Measurements from ENCODE around the gene HEBP2.

The HEBP2 gene

DNA sequence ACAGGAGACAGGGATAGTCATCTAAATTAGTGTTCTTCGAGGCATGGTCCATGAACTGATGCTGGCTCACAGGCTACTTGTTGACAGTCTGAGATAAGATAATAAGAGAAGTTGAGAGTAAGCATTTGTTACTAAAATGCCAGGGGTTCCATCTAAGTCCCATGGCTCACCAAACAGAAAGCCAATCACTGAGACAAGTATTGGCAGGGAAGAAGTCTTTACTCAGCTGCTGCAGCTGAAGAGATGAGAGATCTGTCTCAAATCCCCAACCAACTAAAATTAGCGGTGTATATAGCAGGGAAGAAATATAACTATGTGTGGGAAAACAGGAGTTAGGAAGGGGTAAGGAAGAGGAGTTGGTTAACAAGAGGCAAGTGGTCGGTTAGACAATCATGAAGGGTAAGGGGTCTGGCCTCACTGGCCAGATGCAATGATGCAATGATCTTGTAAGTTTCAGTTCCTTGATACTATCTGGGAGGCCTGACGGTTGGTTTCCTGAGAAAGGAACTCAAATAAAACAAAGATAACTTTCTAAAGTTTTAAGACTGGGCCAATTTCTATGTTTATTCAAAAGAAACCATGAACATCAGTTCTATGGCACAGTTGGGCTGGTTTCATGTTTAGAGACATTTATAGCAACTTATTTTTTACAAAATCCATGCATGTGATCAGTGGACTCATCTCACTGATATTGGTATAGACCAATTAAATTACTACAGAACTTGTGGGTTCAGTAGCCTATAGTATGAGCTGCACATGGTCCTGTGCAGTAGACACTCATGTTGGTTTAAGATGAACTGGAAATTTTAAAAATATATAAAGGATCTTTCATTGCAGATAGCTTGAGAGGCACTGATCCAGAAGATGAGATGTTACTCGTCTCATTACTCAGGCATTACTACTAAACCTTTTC, 9.9 kb upstream of the HEBP2 start:
- DNase-seq: no peak
- in situ Hi-C loops (cut with MboI; ENCODE audit: low pct_unique_long_range_greater_than_20kb, low sequenced_read_pairs): no loop called here

DNA sequence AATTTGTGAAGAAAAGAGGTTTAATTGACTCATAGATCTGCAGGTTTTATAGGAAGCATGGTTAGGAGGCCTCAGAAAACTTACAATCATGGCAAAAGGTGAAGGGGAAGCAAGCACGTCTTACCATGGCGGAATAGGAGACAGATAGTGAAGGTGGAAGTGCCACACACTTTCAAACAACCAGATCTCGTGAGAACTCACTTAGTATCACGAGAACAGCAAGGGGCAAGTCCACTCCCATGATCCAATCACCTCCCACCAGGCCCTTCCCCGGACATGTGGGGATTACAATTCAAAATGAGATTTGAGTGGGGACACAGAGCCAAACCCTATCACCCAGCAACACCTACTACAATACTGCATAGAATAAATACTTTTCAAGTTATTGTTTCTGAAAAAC, 7.3 kb upstream of the HEBP2 start:
- DNase-seq: no peak
- in situ Hi-C loops (cut with MboI; ENCODE audit: low pct_unique_long_range_greater_than_20kb, low sequenced_read_pairs): no loop called here

DNA sequence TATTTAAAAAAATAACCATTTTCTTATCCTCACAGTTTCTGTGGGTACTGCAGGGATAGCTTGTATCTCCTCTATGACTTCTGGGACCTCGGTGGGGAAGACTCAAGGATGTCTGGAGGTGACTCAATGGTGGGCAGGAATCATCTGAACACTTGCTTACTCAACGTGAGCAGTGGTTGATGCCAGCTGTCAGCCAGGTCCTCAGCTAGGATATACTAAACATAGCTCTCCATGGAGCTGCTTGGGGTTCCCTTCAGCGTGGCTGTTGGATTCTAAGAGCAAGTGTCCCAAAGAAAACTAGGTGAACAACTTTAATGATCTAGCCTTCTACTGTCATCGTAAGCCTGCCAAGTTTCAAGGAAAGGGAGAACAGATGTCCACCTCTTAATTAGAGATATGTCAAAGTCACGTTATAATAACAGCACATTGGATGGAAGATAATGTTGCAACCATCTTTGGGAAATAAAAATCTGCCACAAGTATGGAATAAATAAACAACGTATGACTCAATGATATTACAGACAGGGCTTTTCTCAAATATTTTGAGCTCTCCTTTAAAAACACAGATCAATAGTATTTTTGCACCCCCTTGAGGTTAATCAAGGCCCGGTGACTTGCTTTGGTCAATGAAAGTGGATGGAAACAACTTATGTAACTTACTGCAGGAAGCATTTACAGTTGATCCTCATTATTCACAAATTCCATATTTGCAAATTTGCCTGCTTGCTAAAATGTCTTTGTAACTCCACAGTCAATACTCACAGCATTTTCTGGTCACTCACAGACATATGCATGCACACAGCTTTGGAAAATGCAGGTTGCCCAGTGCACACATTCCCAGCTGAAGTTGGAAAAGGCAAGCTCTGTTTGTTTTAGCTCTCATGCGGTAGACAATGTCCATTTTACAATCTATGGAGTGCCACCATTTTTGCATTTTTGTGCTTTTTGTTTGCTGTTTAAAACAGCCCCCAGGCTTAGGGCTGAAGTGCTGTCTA, 6.6 kb upstream of the HEBP2 start:
- DNase-seq: no peak
- in situ Hi-C loops (cut with MboI; ENCODE audit: low pct_unique_long_range_greater_than_20kb, low sequenced_read_pairs): no loop called here

DNA sequence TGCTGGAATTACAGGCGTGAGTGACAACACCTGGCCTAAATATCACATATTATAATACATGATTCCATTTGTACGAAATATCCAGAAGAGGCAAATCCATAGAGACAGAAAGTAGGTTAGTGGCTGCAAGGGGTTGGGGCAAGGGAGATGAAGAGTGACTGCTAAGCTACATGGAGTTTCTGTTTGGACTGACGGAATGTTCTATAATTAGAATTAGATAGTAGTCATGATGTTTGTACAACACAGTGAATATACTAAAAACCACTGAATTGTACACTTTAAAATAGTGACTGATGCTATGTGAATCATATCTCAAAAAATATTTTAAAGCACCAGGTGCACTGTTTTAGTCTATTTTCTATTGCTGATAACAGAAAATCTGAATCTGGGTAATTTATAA, 3.7 kb upstream of the HEBP2 start:
- DNase-seq: no peak
- in situ Hi-C loops (cut with MboI; ENCODE audit: low pct_unique_long_range_greater_than_20kb, low sequenced_read_pairs): no loop called here

DNA sequence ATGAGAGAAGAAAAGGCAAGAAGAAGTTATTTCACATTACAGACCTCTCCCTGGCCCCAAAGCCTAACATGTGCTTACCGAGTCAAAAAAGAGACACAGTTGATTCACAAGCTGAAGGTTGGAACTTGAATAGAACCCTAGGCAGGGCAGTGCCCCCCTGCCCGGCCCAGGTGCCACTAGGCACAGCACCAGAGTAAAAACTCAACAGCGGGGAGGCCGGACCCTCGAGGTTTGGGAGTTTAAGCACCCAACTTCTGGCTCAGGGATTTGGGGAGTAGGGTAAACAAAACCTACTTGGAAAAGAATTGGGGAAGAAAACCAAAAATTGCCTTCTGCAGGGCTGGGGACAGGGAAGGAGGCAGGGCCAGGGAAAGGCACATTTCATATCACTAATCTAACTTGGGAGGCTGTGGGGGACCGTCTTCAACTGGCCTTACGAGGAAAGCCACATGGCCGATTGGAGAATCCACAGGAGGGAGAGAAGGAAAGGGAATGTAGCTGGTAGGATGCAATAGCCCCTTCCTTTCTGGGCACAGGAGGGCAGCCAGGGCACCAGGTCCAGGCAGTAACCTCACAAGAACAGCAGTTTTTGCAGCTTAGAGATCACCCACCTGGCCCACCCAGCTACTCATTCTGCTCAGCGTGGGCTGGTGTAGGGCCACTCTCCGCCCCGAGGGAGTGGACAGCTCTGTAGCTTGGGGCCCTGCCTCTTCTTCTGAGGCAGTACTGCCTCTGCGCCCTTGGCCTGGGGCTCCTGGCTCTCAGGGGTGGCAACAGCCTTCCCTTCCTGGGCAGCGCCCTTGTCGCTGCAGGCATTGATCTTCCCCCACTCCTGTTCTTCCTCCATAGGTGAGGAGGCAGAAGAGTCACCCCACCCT, 1.8 kb upstream of the HEBP2 start:
- no peak for DNase-seq
- in situ Hi-C loops (cut with MboI; ENCODE audit: low pct_unique_long_range_greater_than_20kb, low sequenced_read_pairs): no loop called here

DNA sequence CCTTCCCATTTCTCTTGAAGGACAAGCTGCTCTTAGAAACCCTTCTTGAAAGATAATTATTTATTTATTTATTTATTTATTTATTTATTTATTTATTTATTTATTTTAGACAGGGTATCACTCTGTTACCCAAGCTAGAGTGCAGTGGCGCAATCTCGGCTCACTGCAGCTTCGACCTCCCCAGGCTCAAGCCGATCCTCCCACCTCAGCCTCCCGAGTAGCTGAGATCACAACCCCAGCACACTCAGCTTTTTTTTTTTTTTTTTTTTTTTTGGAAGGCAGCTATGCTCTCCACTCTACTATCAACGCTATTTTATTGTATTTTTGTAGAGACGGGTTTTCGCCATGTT, 1.2 kb upstream of the HEBP2 start:
- in situ Hi-C loops (cut with MboI; ENCODE audit: low pct_unique_long_range_greater_than_20kb, low sequenced_read_pairs): no loop called here
- DNase-seq: no peak

DNA sequence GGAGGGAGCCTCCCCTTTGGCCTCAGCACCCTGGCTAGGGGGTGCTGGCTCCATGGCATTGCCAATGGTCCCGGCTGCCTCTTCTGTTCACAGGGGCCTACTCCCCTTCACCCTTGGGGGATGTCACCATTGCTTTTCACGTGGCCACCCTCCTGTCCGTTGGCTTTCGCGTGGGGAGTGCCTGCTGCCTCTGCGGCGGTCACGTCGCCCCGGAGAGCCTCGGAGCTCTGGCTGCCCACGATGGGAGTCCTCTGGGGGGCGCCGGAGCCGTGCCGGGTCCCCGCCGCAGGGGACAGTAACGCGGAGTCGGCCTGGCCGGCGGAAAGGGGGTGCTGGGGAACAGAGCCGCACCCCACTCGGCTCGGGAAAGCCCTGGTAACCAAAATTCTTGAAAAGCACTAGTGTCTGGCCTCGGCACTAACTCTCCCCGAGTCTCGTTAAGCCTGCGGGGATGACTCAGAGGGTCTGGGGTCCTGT, 661 bp upstream of the HEBP2 start:
- in situ Hi-C loops (cut with MboI; ENCODE audit: low pct_unique_long_range_greater_than_20kb, low sequenced_read_pairs): no loop called here
- peak; percentile 65 for DNase-seq

DNA sequence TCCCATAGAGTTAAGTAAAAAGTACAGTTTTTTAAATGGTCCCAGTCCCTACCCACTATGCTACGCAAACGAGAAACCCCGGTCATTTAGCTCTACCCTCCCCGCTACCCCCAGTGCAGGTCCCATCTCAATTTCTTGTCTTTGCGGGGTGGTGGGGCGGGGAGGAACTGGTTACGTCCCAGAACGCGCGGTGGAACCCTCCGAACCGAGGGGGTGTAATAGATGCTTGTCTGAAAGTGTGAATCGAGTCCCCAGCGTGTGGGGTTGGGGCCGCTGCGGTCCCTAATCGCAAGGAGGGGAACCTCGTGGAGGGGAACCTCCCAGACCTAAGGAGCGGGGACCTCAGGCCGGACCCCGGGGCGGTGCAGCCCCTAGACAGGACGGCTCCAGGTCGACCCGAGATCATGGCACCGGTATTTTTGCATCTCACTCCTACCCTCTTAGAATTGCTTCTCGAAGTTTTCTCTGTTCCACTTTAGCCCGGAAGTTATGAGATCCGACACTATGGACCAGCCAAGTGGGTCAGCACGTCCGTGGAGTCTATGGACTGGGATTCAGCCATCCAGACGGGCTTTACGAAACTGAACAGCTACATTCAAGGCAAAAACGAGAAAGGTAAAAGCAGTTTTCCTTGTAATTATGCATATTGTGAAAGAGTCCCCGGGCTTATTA, 779 bp downstream of the HEBP2 start:
- DNase-seq: peak; percentile 48
- in situ Hi-C loops (cut with MboI; ENCODE audit: low pct_unique_long_range_greater_than_20kb, low sequenced_read_pairs): no loop called here

DNA sequence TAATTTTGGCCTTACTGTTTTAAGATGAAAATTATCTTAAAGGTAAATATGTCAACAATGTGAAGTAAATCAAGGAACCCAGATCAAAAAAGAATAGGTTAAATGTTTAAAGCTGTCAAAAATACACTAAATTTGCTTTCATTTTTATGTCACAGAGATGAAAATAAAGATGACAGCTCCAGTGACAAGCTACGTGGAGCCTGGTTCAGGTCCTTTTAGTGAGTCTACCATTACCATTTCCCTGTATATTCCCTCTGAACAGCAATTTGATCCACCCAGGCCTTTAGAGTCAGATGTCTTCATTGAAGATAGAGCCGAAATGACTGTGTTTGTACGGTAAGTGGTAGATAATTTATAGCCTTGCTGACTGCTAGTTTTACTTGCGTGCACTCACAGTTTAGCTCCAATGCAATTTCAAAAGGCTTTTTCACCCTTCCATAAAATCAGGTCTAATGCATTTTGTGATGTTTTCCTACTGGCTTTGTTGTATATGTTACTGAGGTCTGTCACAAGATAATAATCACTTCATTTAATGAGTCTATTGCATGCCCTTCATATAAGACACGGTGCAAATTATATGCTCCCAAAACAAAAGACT, 1.9 kb downstream of the HEBP2 start:
- in situ Hi-C loops (cut with MboI; ENCODE audit: low pct_unique_long_range_greater_than_20kb, low sequenced_read_pairs): no loop called here
- no peak for DNase-seq

DNA sequence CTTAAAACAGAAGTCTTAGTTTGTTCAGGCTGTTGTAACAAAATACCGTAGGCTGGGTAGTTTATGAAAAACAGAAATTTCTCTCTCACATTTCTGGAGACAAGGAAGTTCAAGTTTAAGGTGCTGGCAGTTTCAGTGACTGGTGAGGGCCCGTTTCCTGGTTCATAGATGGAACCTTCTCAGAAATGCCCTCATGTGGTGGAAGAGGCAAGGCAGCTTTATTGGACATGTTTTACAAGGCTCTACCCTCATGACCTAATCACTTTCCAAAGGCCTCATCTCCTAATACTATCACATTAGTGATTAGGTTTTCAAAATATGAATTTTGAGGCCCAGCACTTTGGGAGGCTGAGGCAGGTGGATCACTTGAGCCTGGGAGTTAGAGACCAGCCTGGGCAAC, 2.4 kb downstream of the HEBP2 start:
- peak; percentile 39 for DNase-seq
- in situ Hi-C loops (cut with MboI; ENCODE audit: low pct_unique_long_range_greater_than_20kb, low sequenced_read_pairs): no loop called here

DNA sequence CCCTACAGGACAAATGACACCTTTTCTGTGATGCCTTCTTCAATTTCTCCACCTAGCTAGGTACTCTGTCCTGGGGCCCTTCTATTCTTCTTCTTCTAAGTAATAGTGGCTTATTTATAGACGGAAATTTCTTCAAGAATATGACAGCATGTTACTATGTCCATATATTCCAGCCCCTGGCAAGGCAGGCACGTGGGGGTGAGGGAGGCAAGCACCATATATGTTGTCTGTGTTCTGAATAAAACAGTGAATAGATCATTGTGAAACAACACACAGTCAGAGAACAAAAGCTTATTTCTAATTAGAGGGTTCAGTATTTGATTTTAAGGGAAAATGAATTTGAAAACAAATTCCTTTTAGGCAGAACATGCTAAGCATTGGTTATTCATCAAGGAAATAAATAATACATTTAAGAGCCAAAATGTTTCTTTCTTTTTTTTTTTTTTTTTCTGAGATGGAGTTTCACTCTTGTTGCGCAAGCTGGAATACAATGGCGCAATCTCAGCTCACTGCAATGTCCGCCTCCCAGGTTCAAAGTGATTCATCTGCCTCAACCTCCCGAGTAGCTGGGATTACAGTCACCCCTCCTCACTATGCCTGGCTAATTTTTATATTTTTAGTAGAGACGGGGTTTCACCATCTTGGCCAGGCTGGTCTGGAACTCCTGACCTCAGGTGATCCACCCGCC, 6.2 kb downstream of the HEBP2 start:
- DNase-seq: no peak
- in situ Hi-C loops (cut with MboI; ENCODE audit: low pct_unique_long_range_greater_than_20kb, low sequenced_read_pairs): no loop called here

DNA sequence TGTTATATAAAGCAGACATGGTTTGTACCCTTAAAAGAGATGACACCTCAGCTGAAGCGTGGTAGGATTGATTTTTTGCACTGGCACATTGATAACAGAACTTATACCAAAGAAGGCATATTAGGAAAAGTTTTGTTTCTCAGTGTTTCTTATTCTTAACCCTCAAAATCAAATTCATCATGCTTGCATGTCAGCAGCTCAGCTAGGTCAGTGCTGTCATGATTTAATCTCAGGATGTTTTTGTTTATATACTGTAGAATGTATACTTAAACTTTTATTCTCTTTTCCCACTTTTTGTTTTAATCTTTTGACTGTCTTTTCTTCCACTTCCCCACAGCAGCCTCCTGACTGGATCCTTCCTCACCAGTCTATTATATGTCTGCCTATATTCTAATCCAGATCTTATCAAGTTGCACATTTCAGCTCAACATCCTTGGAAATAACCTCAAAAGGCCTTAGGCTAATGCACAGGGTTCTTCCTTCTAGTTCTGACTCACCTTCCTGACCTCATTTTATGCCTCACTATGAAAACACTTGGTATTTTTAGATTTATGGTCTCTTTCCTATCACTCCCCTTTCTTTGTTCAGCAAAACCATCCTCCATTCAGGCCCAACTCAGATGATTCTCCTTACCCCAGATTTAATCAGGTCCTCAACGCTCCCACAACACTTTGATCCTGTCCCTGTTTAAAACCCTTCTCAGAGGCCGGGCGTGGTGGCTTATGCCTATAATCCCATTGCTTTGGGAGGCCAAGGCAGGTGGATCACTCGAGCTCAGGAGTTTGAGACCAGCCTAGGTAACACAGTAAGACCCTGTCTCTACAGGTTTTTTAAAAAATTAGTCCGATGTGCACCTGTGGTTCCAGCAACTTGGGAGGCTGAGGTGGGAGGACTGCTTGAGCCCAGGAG, 7.2 kb downstream of the HEBP2 start:
- DNase-seq: peak; percentile 82
- in situ Hi-C loops (cut with MboI; ENCODE audit: low pct_unique_long_range_greater_than_20kb, low sequenced_read_pairs): no loop called here

DNA sequence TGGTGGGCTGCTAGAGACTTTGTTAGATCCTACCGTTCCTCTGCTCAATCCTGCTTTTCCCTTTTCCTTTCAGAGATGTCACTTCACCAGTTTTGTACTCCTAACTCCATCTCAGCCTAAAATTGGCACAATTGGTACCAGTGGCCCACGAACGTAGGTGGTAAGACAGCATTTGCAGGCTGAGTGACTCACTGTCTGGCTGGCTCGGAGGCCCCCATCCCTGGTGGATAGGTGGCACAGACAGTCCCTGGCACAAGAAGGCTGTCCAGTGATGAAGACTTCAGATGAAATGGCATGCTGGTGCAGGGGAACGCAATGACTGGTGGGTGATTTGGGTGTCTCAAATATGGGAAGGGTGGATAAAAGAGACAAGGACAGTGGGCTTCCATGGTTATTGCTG, 11.1 kb downstream of the HEBP2 start:
- in situ Hi-C loops (cut with MboI; ENCODE audit: low pct_unique_long_range_greater_than_20kb, low sequenced_read_pairs): no loop called here

DNA sequence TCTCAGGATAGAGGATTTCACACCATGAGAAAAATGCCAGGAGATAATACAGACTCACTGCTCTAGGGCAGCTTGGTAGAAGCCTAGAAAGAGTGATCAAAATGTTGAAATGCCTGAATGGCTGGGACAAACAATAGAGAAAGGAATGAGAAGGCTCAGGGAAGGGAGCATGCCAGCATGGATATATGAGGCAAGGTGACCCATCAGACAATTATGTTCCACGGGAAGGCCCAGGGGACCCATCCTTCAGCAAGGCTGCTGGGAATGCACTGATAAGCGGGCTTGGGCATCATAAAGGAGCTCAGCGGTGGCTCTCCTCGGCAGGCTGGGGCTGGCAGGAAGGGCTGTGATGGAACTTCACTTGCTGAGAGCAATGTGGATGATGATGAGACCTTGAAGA, 12.2 kb downstream of the HEBP2 start:
- in situ Hi-C loops (cut with MboI; ENCODE audit: low pct_unique_long_range_greater_than_20kb, low sequenced_read_pairs): no loop called here
- DNase-seq: no peak

More for the DNA sequence above, 11.1 kb downstream of the HEBP2 start:
- no peak for DNase-seq

DNA sequence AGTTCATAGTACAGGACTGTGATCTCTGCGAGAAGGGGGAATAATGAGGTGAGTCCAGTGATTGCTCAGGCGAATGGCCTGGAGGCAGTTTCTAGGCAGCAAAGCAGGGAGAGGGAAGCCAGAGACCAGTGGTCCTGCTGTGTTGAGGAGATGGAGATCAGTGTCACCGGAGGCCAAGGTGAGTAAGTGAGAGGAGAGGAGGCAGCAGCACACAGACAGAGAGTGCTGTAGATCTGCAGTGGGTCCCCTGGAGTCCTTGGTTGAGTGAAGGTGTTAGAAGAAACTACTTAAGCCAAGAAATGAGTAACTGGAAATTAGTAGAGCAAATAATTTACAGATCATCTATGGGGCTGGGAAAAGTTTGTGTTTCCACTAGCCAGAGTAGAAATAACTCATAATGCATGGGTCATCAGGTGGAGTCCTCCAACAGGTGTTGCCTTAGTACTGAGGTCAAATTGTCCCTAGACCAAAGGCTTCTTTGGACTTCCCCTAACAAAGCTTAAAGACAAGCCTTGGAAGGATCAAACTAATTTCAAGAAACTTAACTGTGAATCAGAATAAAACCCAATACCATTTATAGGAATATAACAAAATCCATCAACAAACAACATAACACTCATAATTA, 13.6 kb downstream of the HEBP2 start:
- DNase-seq: no peak
- in situ Hi-C loops (cut with MboI; ENCODE audit: low pct_unique_long_range_greater_than_20kb, low sequenced_read_pairs): no loop called here

DNA sequence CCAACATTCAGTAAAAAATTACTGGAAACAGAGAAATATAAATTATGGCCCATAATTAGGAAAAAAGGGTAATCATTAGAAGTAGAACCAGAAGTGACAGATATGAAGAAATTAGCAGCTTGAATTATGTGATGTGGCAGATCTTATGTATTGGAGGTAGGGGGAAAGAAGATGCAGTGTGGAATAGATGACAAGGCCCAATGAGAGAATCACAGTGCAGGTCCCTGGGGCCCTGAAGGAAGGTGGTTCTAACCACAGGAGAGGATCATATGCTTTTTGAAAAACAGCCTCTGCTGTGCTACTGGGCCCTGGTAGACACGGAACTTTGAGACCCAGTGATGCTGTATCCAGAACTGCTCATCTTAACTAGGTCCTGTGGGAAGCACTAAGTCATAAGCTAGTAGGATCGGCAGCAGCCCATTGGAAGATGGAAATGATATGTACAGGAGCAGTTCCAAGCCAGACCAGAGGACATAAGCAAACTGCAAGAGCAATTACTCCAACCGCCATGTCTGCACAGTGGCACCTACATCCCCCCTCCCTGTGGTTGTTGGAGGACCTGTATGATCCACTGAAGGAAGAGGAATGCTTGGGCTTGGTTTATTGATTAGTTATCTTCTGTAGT, 14.2 kb downstream of the HEBP2 start:
- in situ Hi-C loops (cut with MboI; ENCODE audit: low pct_unique_long_range_greater_than_20kb, low sequenced_read_pairs): no loop called here
- no peak for DNase-seq

Data from KBM-7 (cell line).